ENCODE results near the gene RNF220.

- TF ChIP-seq ZNF701 (tag by site-specific recombination; IDR thresholded peaks at IDR 0.05): no peak
- TF ChIP-seq ZNF791 (tag by site-specific recombination; IDR thresholded peaks at IDR 0.05): no peak
- TF ChIP-seq ZNF341 (tag by site-specific recombination; IDR thresholded peaks at IDR 0.05; ENCODE audit: low read depth): no peak
Observed at GRCh38 chr1:44694863-44695478, 289.9 kb downstream of the RNF220 start.
